ENCODE results near the gene HIBCH.

HIBCH gene

DNA sequence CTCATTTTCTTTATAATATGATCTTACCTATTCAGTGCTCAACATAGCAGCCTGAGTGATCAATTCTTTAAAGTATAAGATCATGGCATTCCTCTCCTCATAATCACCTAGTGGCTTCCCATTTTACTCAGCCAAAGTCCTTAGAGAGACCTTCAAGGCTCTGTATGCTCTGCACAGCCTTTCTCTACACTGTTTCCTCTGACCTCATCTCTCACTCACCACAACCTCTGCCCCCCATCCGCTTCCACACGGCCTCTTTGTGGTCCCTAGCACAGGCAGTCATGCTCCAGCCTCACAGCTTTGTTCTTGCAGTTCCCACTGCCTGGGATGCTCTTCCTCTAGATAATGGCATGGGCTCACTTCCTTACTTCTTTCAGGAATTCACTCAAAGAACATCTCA, 109.2 kb downstream of the HIBCH start:
- Histone ChIP-seq H3K79me2 (ENCODE audit: insufficient read depth, low read length) (no peaks in the 10 kb centered on the region), H4K20me1 (ENCODE audit: insufficient read depth, low read length) (no peaks in the 10 kb centered on the region), H3K4me2 (ENCODE audit: low read length) (no peak overlapping the region), H3K27ac (ENCODE audit: low read depth, low read length, poor library complexity, severe bottlenecking) (no peak overlapping the region), H3K9me2 (ENCODE audit: low read depth, low read length) (no peaks in the 10 kb centered on the region), H3K4me1 (ENCODE audit: insufficient read depth, low read length, severe bottlenecking) (peaks cover 8% of the 10 kb centered on the region), H3K9me3 (ENCODE audit: low read length) (no peaks in the 10 kb centered on the region), H3K27me3 (ENCODE audit: insufficient read depth, low read length) (no peaks in the 10 kb centered on the region), H3K36me3 (ENCODE audit: insufficient read depth, low read length) (peaks cover 3% of the 10 kb centered on the region; the same call in 1 of the 2 replicates), H2AFZ (ENCODE audit: low read length) (no peak overlapping the region), H3F3A (ENCODE audit: insufficient read depth, low read length) (no peaks in the 10 kb centered on the region), H3K4me3 (ENCODE audit: low read depth, low read length, poor library complexity, severe bottlenecking) (no peak overlapping the region), H3K9ac (ENCODE audit: low read length) (no peak overlapping the region)
- no peak for TF ChIP-seq EZH2 (IDR thresholded peaks at IDR 0.05; ENCODE audit: borderline replicate concordance, low read length)
- TF ChIP-seq, protein P1, sequence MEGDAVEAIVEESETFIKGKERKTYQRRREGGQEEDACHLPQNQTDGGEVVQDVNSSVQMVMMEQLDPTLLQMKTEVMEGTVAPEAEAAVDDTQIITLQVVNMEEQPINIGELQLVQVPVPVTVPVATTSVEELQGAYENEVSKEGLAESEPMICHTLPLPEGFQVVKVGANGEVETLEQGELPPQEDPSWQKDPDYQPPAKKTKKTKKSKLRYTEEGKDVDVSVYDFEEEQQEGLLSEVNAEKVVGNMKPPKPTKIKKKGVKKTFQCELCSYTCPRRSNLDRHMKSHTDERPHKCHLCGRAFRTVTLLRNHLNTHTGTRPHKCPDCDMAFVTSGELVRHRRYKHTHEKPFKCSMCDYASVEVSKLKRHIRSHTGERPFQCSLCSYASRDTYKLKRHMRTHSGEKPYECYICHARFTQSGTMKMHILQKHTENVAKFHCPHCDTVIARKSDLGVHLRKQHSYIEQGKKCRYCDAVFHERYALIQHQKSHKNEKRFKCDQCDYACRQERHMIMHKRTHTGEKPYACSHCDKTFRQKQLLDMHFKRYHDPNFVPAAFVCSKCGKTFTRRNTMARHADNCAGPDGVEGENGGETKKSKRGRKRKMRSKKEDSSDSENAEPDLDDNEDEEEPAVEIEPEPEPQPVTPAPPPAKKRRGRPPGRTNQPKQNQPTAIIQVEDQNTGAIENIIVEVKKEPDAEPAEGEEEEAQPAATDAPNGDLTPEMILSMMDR (IDR thresholded peaks at IDR 0.05; ENCODE audit: low read length) = no peak

DNA sequence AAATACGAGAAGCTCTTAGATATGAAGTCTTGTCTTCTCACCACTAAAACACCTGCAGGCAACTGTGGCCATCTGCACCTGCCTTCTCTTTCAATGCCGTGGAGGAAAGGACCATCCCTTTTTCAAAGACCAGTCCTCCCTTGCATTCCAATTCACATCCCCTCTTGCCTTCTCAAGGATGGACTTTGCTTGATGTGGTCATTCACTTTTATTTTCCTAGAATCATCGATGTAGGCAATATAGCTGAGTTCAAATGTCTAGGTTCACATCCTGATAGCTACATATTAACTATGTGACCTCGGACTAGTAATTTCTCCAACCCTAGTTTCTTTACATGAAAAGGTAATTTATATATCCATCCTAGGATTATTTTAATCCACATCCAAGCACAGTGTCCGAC, 110.1 kb downstream of the HIBCH start:
- Histone ChIP-seq H3F3A (ENCODE audit: insufficient read depth, low read length) (no peaks in the 10 kb centered on the region), H3K27me3 (ENCODE audit: insufficient read depth, low read length) (no peaks in the 10 kb centered on the region), H3K27ac (ENCODE audit: low read depth, low read length, poor library complexity, severe bottlenecking) (no peak overlapping the region), H3K9me3 (ENCODE audit: low read length) (no peaks in the 10 kb centered on the region), H3K36me3 (ENCODE audit: insufficient read depth, low read length) (peaks cover 7% of the 10 kb centered on the region; the same call in 1 of the 2 replicates), H3K79me2 (ENCODE audit: insufficient read depth, low read length) (no peaks in the 10 kb centered on the region), H3K9ac (ENCODE audit: low read length) (no peak overlapping the region), H3K4me2 (ENCODE audit: low read length) (no peak overlapping the region), H4K20me1 (ENCODE audit: insufficient read depth, low read length) (no peaks in the 10 kb centered on the region), H3K4me3 (ENCODE audit: low read depth, low read length, poor library complexity, severe bottlenecking) (no peak overlapping the region), H3K9me2 (ENCODE audit: low read depth, low read length) (no peaks in the 10 kb centered on the region), H2AFZ (ENCODE audit: low read length) (no peak overlapping the region), H3K4me1 (ENCODE audit: insufficient read depth, low read length, severe bottlenecking) (peaks cover 6% of the 10 kb centered on the region)
- TF ChIP-seq EZH2 (IDR thresholded peaks at IDR 0.05; ENCODE audit: borderline replicate concordance, low read length) = no peak
- TF ChIP-seq, protein P1 (IDR thresholded peaks at IDR 0.05; ENCODE audit: low read length) = no peak

DNA sequence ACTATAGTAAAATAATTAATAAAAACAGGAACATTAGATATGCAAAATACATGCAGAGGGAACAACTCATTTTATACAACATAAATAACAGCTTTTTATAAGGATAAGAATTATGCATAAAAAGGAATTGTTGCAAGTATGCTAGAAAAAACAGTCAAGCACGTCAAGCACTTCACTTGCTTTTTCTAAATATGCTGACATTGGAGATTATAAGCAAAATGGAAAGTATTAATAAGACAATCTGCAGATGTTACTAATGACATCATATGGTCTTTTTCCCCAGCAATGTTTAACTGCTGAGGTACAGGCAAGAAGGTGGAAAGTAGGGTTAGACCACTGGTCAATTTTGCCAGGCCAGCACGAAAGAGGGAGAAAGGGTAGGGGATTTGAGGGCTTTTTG, 111.7 kb downstream of the HIBCH start:
- Histone ChIP-seq H3K4me3 (ENCODE audit: low read depth, low read length, poor library complexity, severe bottlenecking) (no peak overlapping the region), H3K9me2 (ENCODE audit: low read depth, low read length) (no peaks in the 10 kb centered on the region), H3K9me3 (ENCODE audit: low read length) (no peaks in the 10 kb centered on the region), H3K9ac (ENCODE audit: low read length) (no peak overlapping the region), H3K27me3 (ENCODE audit: insufficient read depth, low read length) (no peaks in the 10 kb centered on the region), H3K4me2 (ENCODE audit: low read length) (no peak overlapping the region), H2AFZ (ENCODE audit: low read length) (no peak overlapping the region), H3K79me2 (ENCODE audit: insufficient read depth, low read length) (no peaks in the 10 kb centered on the region), H4K20me1 (ENCODE audit: insufficient read depth, low read length) (no peaks in the 10 kb centered on the region), H3K27ac (ENCODE audit: low read depth, low read length, poor library complexity, severe bottlenecking) (no peak overlapping the region), H3K4me1 (ENCODE audit: insufficient read depth, low read length, severe bottlenecking) (peaks cover 6% of the 10 kb centered on the region), H3K36me3 (ENCODE audit: insufficient read depth, low read length) (peaks cover 12% of the 10 kb centered on the region; the same call in 1 of the 2 replicates), H3F3A (ENCODE audit: insufficient read depth, low read length) (no peaks in the 10 kb centered on the region)
- no peak for TF ChIP-seq EZH2 (IDR thresholded peaks at IDR 0.05; ENCODE audit: borderline replicate concordance, low read length)
- TF ChIP-seq, protein P1 (IDR thresholded peaks at IDR 0.05; ENCODE audit: low read length) = no peak
